ENCODE data around the gene CASKIN2.

Gene CASKIN2

GRCh38 chr17:75508931-75509361 lies 6.4 kb downstream of the CASKIN2 start:
- TF ChIP-seq CTCF (IDR thresholded peaks at IDR 0.05; ENCODE audit: control insufficient read depth, extremely low read depth, insufficient read depth): no peak
- H3K4me3 ChIP-seq (ENCODE audit: low read depth, low read length): no peak overlapping the region
- no peak for DNase-seq (ENCODE audit: low read depth)

- H3K4me3 ChIP-seq (ENCODE audit: low read depth, low read length): no peak overlapping the region
- no peak for TF ChIP-seq CTCF (IDR thresholded peaks at IDR 0.05; ENCODE audit: control insufficient read depth, extremely low read depth, insufficient read depth)
- no peak for DNase-seq (ENCODE audit: low read depth)
Measured at GRCh38 chr17:75507733-75508719, 7.3 kb downstream of the CASKIN2 start.

- no peak for DNase-seq (ENCODE audit: low read depth)
- no peak overlapping the region for H3K4me3 ChIP-seq (ENCODE audit: low read depth, low read length)
Measured at GRCh38 chr17:75506888-75507287, 8.4 kb downstream of the CASKIN2 start.

GRCh38 chr17:75506134-75506533 lies 9.2 kb downstream of the CASKIN2 start:
- H3K4me3 ChIP-seq (ENCODE audit: low read depth, low read length): no peak overlapping the region
- TF ChIP-seq CTCF (IDR thresholded peaks at IDR 0.05; ENCODE audit: control insufficient read depth, extremely low read depth, insufficient read depth): no peak
- DNase-seq (ENCODE audit: low read depth): no peak

More at GRCh38 chr17:75506888-75507287, 8.4 kb downstream of the CASKIN2 start:
- no peak for TF ChIP-seq CTCF (IDR thresholded peaks at IDR 0.05; ENCODE audit: control insufficient read depth, extremely low read depth, insufficient read depth)

GRCh38 chr17:75505640-75506039 lies 9.7 kb downstream of the CASKIN2 start:
- H3K4me3 ChIP-seq (ENCODE audit: low read depth, low read length): no peak overlapping the region
- no peak for DNase-seq (ENCODE audit: low read depth)
- no peak for TF ChIP-seq CTCF (IDR thresholded peaks at IDR 0.05; ENCODE audit: control insufficient read depth, extremely low read depth, insufficient read depth)

DNA sequence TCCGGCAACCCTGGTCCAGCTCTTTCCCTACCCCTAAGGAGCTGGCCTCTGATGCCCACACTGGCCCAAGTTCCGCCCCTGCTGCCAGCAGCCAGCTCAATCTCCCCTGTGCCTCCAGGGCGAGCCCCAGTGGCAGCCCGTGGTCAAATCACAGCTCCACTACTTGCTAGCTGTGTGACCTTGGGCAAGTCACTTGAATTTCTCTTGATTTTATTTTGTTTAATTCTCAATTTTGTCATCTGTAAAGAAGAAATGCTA lies 10.3 kb downstream of the CASKIN2 start:
- no peak for DNase-seq (ENCODE audit: low read depth)
- no peak for TF ChIP-seq CTCF (IDR thresholded peaks at IDR 0.05; ENCODE audit: control insufficient read depth, extremely low read depth, insufficient read depth)
- no peak overlapping the region for H3K4me3 ChIP-seq (ENCODE audit: low read depth, low read length)

All from LNCaP clone FGC (cell line).